HEK293 (cell line): ENCODE results near the gene CLASRP.

Experiments used
- AEBP2 ChIP-seq: fragments of 450-650 bp; formaldehyde crosslinking; IDR thresholded peaks from 2 replicates; pipeline ENCODE4 v1.5.1; 2016; ENCODE audit warnings: missing biosample characterization, missing genetic modification characterization, borderline replicate concordance
- GLIS1 ChIP-seq: fragments of 450-650 bp; formaldehyde crosslinking; IDR thresholded peaks from 2 replicates; pipeline ENCODE4 v1.5.1; 2016; ENCODE audit warnings: missing biosample characterization, missing genetic modification characterization
- IKZF3 ChIP-seq: fragments of 450-650 bp; IDR thresholded peaks from 2 replicates; pipeline ENCODE4 v1.5.0; 2018; ENCODE audit warnings: missing biosample characterization, mild to moderate bottlenecking, missing genetic modification characterization, moderate library complexity
- KLF10 ChIP-seq: fragments of 450-650 bp; IDR thresholded peaks from 2 replicates; pipeline ENCODE4 v1.5.1; 2018; ENCODE audit warnings: missing biosample characterization, mild to moderate bottlenecking, missing genetic modification characterization
- MEIS1 ChIP-seq: sonication (generic); formaldehyde crosslinking; IDR thresholded peaks from 2 replicates; pipeline ENCODE4 v1.8.1; 2022; ENCODE audit warnings: missing genetic modification reagents, mild to moderate bottlenecking, borderline replicate concordance
- WT1 ChIP-seq: fragments of 450-650 bp; formaldehyde crosslinking; IDR thresholded peaks from 2 replicates; pipeline ENCODE4 v1.5.1; 2016; ENCODE audit warnings: missing biosample characterization, missing genetic modification characterization
- ZBTB26 ChIP-seq: fragments of 450-650 bp; formaldehyde crosslinking; optimal IDR thresholded peaks from 2 replicates; pipeline ENCODE3; 2016; ENCODE audit warnings: missing biosample characterization, mild to moderate bottlenecking, missing genetic modification characterization
- ZEB2 ChIP-seq: fragments of 450-650 bp; formaldehyde crosslinking; IDR thresholded peaks from 2 replicates; pipeline ENCODE4 v1.5.1; 2016; ENCODE audit warnings: missing biosample characterization, missing genetic modification characterization
- ZNF112 ChIP-seq: fragments of 450-650 bp; formaldehyde crosslinking; IDR thresholded peaks from 2 replicates; pipeline ENCODE4 v1.5.0; 2017; ENCODE audit warnings: missing biosample characterization, missing genetic modification characterization
- ZNF121 ChIP-seq: fragments of 450-650 bp; formaldehyde crosslinking; IDR thresholded peaks from 2 replicates; pipeline ENCODE4 v1.5.1; 2016; ENCODE audit warnings: missing biosample characterization, missing genetic modification characterization
- ZNF138 ChIP-seq: fragments of 450-650 bp; formaldehyde crosslinking; IDR thresholded peaks from 2 replicates; pipeline ENCODE4 v1.5.1; 2016; ENCODE audit warnings: missing biosample characterization, missing genetic modification characterization, borderline replicate concordance
- ZNF169 ChIP-seq: fragments of 450-650 bp; formaldehyde crosslinking; IDR thresholded peaks from 2 replicates; pipeline ENCODE4 v1.5.1; 2016; ENCODE audit warnings: missing biosample characterization, missing genetic modification characterization
- ZNF214 ChIP-seq: fragments of 450-650 bp; formaldehyde crosslinking; IDR thresholded peaks from 2 replicates; pipeline ENCODE4 v1.5.1; 2017; ENCODE audit warnings: missing biosample characterization, mild to moderate bottlenecking, missing genetic modification characterization, borderline replicate concordance
- ZNF239 ChIP-seq: fragments of 450-650 bp; formaldehyde crosslinking; IDR thresholded peaks from 2 replicates; pipeline ENCODE4 v1.5.1; 2016; ENCODE audit warnings: missing biosample characterization, missing genetic modification characterization
- ZNF274 ChIP-seq, 2 experiments: fragments of 200-500 bp in 1 of 2; fragments of 450-650 bp in 1 of 2; sonication (Bioruptor generic) in 1 of 2; formaldehyde crosslinking in 1 of 2; IDR thresholded peaks; 2 replicates each; pipeline versions ENCODE4 v1.5.1 to v1.6.1; 2014 to 2016; ENCODE audit warnings: borderline replicate concordance in 1 of 2, inconsistent platforms in 1 of 2, low read length in 1 of 2, missing biosample characterization in 1 of 2, missing genetic modification characterization in 1 of 2
- ZNF335 ChIP-seq: fragments of 450-650 bp; formaldehyde crosslinking; conservative IDR thresholded peaks from 2 replicates; pipeline ENCODE4 v1.5.1; 2016; ENCODE audit warnings: missing biosample characterization, missing genetic modification characterization
- ZNF394 ChIP-seq: fragments of 450-650 bp; formaldehyde crosslinking; IDR thresholded peaks from 2 replicates; pipeline ENCODE4 v1.5.1; 2016; ENCODE audit warnings: missing biosample characterization, missing genetic modification characterization, mild to moderate bottlenecking, moderate library complexity, borderline replicate concordance
- ZNF433 ChIP-seq: fragments of 450-650 bp; formaldehyde crosslinking; IDR thresholded peaks from 2 replicates; pipeline ENCODE4 v1.5.1; 2016; ENCODE audit warnings: missing biosample characterization, missing genetic modification characterization, low read depth
- ZNF518A ChIP-seq: fragments of 450-650 bp; formaldehyde crosslinking; conservative IDR thresholded peaks from 2 replicates; pipeline ENCODE4 v1.5.1; 2016; ENCODE audit warnings: low read depth, missing biosample characterization, missing genetic modification characterization
- ZNF585B ChIP-seq: fragments of 450-650 bp; formaldehyde crosslinking; IDR thresholded peaks from 2 replicates; pipeline ENCODE4 v1.5.1; 2016; ENCODE audit warnings: missing biosample characterization, missing genetic modification characterization
- ZNF610 ChIP-seq: fragments of 450-650 bp; formaldehyde crosslinking; IDR thresholded peaks from 2 replicates; pipeline ENCODE4 v1.5.1; 2016; ENCODE audit warnings: missing biosample characterization, missing genetic modification characterization, borderline replicate concordance
- ZNF621 ChIP-seq: fragments of 450-650 bp; formaldehyde crosslinking; IDR thresholded peaks from 2 replicates; pipeline ENCODE4 v1.5.1; 2017; ENCODE audit warnings: missing biosample characterization, missing genetic modification characterization
- ZNF629 ChIP-seq: fragments of 450-650 bp; formaldehyde crosslinking; IDR thresholded peaks from 2 replicates; pipeline ENCODE4 v1.5.1; 2017; ENCODE audit warnings: missing biosample characterization, missing genetic modification characterization
- ZNF645 ChIP-seq: fragments of 450-650 bp; formaldehyde crosslinking; IDR thresholded peaks from 2 replicates; pipeline ENCODE4; 2016; ENCODE audit warnings: missing biosample characterization, missing genetic modification characterization
- ZNF660 ChIP-seq: fragments of 450-650 bp; IDR thresholded peaks from 2 replicates; pipeline ENCODE4 v1.5.1; 2018; ENCODE audit warnings: missing biosample characterization, mild to moderate bottlenecking, missing genetic modification characterization
- ZNF664 ChIP-seq: fragments of 450-650 bp; formaldehyde crosslinking; IDR thresholded peaks from 2 replicates; pipeline ENCODE4 v1.5.1; 2016; ENCODE audit warnings: missing biosample characterization, missing genetic modification characterization
- ZNF792 ChIP-seq: fragments of 450-650 bp; formaldehyde crosslinking; IDR thresholded peaks from 2 replicates; pipeline ENCODE4 v1.5.1; 2016; ENCODE audit warnings: missing biosample characterization, missing genetic modification characterization
- ZNF830 ChIP-seq: fragments of 450-650 bp; IDR thresholded peaks from 2 replicates; pipeline ENCODE4 v1.5.0; 2018; ENCODE audit warnings: missing biosample characterization, missing genetic modification characterization, low read depth, mild to moderate bottlenecking, moderate library complexity
- ZNF837 ChIP-seq: fragments of 450-650 bp; formaldehyde crosslinking; IDR thresholded peaks from 2 replicates; pipeline ENCODE4 v1.5.1; 2016; ENCODE audit warnings: missing biosample characterization, missing genetic modification characterization

CLASRP gene

GRCh38 chr19:45091031-45091923 is 52.4 kb downstream of the CLASRP start (continued):
- peak; percentile 61 for TF ChIP-seq ZBTB26 (tag by site-specific recombination)
- peak; percentile 85 for TF ChIP-seq KLF10
- no peak for TF ChIP-seq ZNF837
- 0 out of 2 replicates have a peak, but pooled peaks have one; percentile 40 for TF ChIP-seq ZNF239 (tag by site-specific recombination)
- TF ChIP-seq GLIS1, result peak; percentile 29; the same call in 1 of the 2 replicates
- TF ChIP-seq ZNF664 (tag by site-specific recombination), result 0 out of 2 replicates have a peak, but pooled peaks have one; percentile 5
- no peak for TF ChIP-seq AEBP2 (tag by site-specific recombination)
- no peak for TF ChIP-seq ZNF138 (tag by site-specific recombination)
- no peak for TF ChIP-seq ZNF830 (tag by site-specific recombination)
- TF ChIP-seq ZNF214 (tag by site-specific recombination), result no peak
- peak; percentile 62; the same call in 1 of the 2 replicates for TF ChIP-seq ZNF610
- TF ChIP-seq ZNF792 (tag by site-specific recombination), result no peak
- TF ChIP-seq ZNF169 (tag by site-specific recombination), result peak; percentile 45; the same call in 1 of the 2 replicates
- TF ChIP-seq ZNF121 (tag by site-specific recombination), result no peak
- no peak; the same call in 1 of the 2 replicates for TF ChIP-seq WT1
- TF ChIP-seq ZNF394 (tag by site-specific recombination), result peak; percentile 48
- TF ChIP-seq MEIS1 (CRISPR knock-in tag), result no peak
- TF ChIP-seq ZNF621 (tag by site-specific recombination), result no peak
- TF ChIP-seq ZNF112, result no peak
- TF ChIP-seq ZNF660 (tag by site-specific recombination), result peak; percentile 95
- TF ChIP-seq ZNF585B (tag by site-specific recombination), result no peak
- TF ChIP-seq ZNF335, result peak; percentile 69
- TF ChIP-seq ZNF433 (tag by site-specific recombination), result no peak
- no peak for TF ChIP-seq ZNF645 (tag by site-specific recombination)
- no peak; the same call in 1 of the 2 replicates for TF ChIP-seq ZNF518A (tag by site-specific recombination)
- TF ChIP-seq ZNF274 (IDR thresholded peaks at IDR 0.05; ENCODE audit: low read length), result no peak
- TF ChIP-seq ZNF274 (tag by site-specific recombination; IDR thresholded peaks at IDR 0.05; ENCODE audit: borderline replicate concordance), result no peak
- TF ChIP-seq ZNF629 (tag by site-specific recombination), result peak; percentile 61; the same call in 1 of the 2 replicates
- peak; percentile 27; the same call in 1 of the 2 replicates for TF ChIP-seq IKZF3 (tag by site-specific recombination)
- peak; percentile 68 for TF ChIP-seq ZEB2 (tag by site-specific recombination)
